CD4-positive, alpha-beta T cell treated with Interferon gamma for 1 hour (primary cell): ENCODE results near the gene SLC44A1.

ENCODE experiments used
- DNase-seq: peaks from one replicate; pipeline ENCODE4 v3.0.0-alpha.2; 2020

Gene SLC44A1

DNA sequence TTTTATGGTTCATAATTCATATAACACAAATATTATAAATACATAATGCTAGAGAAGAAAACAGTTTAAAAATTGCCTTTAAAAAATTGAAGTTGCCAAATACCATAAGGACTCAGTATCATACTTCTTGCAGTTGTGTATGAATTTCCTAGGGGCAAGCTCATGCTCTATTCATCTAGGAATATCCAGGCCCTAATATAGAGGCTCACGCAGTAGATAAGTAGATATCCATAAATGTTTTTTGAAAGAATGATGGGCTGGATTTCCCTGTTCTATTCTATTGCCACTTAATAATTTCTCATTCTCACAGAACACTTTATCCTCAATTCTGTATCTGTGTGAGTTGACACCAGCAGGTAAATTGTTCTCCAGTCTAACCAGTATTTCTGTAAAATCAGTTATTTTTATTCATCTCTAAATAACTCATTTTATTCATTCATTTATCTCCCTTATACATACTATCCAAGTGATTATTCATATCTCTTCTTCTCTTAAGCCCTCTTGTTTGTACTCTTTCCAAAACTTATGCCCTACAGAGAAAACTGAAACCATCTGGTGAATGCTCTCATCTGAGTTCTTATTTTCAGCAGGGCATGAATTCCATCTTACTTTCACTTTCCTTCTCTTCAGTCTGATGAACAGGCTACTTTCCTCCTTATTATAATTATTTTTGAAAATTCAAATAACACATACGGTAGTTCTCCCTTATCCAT, 97.1 kb downstream of the SLC44A1 start:
- no peak for DNase-seq

DNA sequence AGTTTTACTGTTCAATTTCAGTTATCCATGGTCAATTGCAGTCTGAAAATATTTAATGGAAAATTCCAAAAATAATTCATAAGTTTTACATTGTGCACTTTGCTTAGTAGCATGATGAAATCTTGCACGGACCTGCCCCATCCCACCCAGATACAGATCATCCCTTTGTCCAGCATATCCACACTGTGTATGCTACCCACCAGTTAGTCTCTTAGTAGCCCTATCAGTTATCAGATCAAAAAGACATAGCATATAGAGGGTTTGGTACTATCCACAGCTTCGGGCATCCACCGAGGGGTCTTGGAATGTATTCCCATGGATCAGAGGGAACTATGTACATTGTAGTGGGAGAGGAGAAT, 97.7 kb downstream of the SLC44A1 start:
- DNase-seq: no peak

DNA sequence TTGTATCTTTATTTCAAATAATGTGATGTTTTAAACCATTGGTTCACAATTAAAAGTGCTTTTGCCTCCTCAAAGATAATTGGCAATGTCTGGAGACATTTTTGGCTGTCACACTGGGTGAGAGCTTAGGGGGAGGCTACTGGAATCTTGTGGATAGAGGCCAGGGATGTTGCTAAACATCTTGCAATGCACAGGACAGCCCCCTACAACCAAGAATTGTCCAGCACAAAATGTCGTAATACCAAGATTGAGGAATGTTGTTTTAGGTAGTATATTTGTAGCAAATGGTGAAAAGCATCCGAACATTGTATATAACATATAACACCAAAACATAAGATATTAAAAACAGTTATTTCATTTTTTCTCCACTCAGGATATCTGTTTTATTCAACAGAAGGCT, 99.8 kb downstream of the SLC44A1 start:
- no peak for DNase-seq

DNA sequence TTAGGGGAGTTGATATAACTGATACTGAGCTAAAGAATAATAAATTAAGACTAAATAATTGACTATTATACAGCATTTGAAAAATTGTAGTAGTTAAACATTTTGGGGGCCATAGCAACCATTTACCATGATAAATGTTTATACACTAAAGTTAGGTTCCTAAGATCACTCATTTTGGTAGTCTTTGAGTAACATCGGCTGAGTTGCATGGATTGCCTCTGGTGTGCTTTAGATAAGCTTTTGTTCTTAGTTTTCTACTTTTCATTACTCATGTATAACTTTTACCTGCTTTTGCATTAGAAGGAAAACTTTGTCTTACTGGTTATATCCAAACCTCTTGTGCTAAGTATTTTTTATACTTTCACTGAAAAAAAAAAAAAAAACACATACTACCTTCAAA, 101.2 kb downstream of the SLC44A1 start:
- DNase-seq: no peak

DNA sequence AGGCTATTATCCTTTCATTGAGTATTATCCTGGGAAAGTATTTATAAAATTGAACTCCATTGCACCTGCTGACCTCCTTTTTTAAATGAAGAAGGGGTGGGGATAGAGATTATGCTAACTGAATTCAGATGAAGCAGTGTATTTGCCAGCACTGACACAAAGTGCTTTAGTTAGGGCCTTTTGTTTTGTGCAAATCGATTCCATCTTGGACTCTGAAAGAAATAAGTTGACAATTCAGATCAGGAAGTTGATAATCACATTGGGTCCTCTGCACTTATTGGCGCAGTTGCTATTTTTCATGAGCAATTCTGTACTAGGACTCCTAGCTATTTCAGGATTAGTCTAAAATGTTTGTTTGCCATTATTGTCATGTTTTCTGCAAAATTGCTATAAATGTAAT, 101.8 kb downstream of the SLC44A1 start:
- DNase-seq: no peak

DNA sequence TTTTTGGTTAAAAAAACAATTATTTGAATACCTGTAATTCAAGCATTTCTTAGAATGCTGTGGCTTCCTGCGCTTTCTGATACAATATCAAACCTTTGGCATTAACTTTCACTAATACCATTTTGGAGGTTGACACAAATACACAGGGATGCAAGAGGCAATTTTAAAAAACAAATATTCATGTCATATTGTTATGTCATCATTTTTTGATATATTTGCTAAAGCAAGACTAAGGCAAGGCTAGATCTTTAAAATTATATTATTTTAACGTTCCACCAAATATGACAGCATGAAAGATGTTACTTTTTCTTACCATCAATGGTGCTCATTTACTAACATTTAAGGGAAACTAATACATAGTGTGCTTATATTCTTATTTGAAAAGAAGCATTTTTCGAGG, 110.0 kb downstream of the SLC44A1 start:
- no peak for DNase-seq

DNA sequence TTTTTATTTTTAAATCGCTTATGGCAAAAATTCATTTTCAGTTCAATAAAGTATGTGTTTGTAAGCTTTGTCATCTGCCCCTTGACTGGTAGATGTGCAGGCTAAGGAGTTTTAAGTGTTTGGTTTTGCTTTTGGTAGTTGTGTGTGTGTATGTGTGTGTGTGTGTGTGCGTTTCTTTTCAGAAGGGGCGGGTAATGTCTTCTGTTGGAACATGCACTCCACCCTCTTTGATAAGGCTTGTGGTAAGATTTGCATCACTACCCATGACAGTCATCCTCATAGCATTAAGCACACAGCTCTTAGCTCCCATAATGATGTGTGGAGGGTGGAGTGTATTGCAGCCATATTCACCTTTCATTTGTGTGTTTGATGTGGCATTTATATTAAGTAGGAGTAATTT, 111.3 kb downstream of the SLC44A1 start:
- peak; percentile 4 for DNase-seq

DNA sequence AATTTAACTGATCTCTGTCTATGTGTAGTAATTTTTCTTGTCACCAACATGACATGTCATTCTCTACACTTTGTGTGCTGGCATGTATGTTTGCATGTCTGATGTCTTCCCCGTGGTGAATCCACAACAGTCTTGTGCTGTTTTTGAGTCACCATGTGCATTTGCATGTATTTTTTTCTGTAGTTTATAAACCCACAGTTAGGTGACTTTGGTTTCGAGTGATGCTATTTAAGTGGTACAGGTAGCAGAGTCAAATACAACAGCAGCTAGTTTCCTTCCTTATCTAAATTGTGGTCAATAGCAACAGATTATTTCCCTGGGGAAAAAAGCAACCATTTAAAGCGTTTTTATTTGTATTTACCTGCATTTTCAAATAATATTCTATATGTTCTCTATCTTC, 113.5 kb downstream of the SLC44A1 start:
- DNase-seq: no peak

DNA sequence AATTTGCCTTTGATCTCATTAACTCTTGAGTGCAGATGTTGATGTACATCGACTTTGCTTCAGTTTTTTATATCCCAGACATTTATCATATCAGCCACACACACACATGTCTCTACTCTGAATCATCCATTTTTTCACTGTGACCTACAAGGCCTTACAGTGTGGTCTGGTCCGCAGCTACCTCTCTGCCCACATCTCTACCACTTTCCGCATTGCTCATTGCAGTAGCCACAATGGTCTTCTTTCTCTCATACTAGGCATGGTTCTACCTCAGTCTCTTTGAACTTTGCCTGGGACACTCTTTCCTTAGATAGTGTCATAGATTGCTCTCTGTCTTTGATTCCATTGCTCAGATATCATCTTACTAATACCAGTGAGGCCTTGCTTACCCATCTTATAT, 115.4 kb downstream of the SLC44A1 start:
- DNase-seq: no peak

DNA sequence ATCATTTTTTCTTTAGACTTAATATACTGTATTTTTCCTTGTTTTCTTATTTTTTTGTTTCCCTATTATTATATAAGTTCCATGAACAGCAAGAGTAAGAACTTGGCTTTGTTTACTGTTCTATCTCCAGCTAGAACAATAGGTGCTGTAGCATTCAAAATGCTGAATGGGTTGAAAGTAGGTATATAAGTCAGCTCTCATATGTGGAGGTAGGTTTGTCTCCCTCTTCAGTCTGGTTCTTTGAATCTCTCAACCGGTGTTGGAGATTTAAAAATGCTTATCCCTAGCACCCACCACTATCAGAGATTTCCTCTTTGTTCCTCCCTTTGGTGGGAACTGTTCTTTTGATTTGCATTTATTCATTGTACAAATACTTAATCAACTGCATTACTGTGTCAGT, 115.9 kb downstream of the SLC44A1 start:
- DNase-seq: no peak

DNA sequence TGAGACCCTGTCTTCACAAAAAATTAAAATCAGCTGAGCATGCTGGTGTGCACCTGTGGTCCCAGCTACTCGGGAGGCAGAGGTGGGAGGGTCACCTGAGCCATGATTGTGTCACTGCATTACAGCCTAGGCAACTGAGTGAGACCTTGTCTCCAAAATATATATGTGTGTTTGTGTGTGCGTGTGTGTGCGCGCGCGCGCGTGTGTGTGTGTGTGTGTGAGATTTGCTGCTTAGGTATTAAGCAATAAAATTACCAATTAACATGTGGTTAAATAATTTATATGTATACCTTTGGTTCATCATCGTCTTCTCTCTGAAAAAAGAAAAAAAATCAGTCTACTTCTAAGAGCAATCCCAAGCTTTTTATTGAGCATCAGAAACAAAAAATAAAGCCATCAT, 117.4 kb downstream of the SLC44A1 start:
- no peak for DNase-seq

DNA sequence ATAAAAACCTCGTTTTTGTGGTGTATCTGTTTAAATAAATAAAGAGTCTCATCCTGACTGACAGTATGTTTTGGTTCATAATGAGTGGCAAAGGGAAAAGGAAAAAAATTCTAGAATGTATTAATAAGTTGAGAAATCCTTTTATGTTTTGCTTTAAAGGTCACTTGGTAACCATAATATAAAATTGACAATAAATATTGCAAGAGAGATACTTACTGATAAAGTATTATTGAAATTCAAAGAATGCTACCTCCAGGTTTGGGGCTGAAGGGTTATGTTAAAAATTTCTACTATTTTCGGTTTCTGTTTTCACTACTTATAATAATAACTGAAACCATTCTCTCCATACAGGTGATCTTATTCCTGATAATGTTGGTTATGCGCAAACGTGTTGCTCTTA, 118.0 kb downstream of the SLC44A1 start:
- DNase-seq: no peak

DNA sequence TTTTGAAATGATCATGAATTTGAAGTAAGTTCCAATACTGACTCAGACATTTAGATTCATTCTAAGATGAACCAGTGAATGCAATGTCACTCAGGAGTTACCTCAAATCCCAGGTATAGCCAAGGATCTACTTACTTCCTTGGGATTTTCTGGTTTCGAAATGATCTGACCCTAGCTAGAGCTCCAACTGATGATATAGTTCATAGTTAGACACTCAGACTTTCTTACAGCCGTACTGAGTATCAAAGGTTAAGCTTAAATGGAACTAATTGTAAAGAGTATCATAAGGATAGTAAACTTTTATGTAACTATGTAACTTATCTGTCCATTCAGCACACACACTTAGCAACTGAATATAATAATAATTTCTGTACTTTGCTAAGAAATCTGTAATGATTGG, 119.4 kb downstream of the SLC44A1 start:
- no peak for DNase-seq

DNA sequence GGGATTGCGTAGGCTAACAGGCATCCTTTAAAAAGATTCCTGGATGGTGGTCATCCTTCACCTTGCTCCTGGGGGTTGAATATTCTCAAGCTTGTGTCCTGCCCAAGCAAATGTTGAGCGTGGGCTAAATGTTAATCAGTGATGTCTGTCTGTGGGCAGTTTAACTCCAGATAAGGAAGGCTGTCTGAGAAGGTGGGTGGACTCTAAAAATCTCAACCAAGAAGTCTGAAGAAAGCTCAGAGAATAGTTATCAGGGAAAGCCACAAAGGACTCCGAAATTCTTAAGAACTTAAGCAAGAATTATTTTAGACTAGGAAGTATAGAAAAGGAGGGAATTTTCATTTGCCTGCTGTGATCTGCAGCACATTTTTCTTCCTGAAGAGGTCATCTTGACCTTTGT, 125.5 kb downstream of the SLC44A1 start:
- no peak for DNase-seq

DNA sequence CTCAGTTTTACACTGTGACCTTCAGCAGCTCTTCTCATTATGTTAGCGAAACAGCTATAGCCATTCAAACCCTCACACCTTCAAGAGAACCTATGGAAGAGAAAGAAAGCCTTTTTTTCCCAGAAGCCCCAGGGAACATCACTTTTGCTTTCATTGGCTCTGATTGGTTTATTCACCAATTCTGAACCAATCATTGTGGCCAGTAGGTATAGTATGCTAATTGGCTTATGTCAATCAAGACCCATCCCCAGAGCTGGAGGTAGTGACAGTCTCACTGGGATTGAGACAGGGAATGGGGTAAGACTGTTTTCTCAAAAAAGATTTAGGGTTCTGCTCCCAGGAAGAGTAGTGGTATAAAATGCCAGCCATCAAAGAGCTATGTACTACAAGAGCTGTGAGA, 129.3 kb downstream of the SLC44A1 start:
- DNase-seq: no peak

DNA sequence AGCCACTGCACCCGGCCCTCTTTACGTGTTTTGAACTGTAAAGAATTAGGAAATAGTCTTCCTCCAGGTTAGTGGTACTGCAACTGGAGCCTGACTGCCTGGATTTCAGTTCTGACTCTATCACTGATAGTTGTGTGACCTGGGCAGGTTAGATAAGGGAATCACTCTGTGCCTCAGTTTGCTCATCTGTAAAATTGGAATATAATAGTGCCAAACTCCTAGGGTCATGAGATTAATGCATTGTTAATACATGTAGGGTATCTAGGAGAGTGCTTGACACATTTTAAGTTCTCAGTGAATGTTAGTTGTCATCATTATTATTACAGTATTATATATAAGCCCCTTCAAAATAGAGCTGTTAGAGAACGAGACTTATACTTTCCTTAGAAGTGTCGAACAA, 130.9 kb downstream of the SLC44A1 start:
- no peak for DNase-seq

DNA sequence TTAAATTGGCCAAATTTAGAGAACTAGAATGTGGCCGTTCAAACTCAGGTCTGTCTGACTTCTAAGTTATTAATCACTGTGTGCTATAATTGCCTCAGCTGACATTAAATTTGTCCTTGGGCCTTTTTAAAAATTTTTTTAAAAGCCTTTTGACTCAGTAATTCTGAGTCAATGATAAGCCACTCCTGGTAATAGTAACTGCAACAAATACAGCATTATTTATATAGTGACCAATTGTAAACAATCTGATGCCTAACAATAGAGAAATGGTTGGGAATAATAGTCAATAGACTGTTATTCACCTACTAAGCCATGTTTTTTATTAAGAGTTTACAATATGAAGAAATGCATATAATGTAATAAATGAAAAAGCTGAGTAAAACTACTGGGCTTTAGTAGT, 132.4 kb downstream of the SLC44A1 start:
- no peak for DNase-seq

DNA sequence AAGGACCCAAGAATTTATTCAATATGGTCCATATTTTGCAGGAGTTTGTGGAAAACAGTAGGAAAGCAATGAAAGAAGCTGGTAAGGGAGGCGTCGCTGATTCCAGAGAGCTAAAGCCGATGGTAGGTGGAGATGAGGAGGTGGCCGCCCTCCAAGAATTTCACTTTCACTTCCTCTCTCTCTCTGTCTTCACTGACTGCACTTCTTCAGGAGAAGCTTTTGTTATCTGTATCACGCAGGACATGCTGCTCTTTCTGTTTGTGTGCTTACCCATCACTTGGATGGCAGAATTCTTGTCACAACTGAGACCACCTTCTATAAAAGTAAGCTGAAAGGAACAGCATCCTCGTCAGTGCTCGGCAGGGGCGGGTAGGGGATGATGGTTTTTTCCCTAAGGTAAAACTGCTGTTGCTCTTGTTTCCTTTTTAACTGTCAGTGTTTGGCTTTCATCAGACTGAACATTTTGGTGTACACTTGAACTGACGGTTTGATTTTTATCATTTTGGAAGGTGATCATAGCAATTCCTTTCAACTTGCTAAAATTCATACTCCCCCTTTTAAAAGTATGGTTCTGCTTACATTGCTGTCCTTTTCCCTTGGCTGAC, 141.0 kb downstream of the SLC44A1 start:
- DNase-seq: peak; percentile 7

DNA sequence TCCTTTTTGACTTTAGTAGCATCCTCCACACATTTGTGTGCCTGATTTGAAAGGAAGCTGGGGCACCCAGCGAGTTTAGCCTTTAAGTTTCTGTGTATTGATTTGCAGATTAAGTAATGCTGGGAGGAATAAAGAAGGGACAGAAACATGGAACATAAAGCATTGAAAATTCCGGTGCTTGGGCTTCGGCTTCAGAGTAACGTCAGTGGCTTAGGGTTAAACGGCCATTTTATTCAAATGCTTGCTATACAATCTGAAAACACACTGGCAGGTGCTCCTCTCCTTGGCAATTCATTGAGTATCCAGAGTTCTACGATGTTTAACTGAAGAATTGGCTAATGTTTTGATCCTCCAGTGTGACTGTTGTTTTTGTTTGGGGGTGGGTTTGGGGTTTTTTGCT, 145.3 kb downstream of the SLC44A1 start:
- no peak for DNase-seq

DNA sequence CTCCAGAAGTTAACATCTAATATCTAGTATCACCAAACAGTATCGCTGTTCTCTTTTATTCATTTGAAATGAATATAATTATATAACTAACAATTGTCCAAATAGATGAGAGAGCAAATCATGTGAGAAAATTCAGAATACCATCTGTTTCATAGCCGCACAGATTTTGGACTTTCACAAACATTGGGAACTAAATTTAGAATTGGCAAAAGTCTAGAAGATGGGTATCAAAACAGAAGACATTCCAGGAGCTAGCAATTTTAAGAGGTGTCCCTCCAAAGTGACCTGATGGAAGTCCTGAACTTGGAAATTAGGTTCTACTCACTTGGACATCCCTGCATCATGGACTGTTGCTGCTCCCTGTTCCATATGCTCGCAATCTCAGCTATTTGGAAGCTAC, 146.4 kb downstream of the SLC44A1 start:
- no peak for DNase-seq

DNA sequence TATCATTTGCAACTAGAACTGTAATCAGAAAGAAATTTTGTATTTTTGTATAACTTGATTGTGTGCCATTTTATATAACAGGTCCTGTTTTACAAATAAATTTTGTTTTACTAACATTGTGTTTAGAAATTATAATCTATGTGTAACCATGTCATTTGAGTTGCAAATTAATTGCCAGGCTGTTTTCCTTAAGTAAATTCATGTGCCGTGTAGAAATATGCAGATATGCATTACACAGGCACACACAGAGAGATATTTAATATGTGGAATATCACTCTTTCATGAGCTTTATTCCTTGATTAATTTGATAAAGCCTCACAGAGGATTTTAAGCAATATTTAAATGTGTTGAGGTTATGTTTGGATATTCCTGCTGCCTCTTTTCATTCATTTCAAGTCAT, 146.8 kb downstream of the SLC44A1 start:
- DNase-seq: no peak

DNA sequence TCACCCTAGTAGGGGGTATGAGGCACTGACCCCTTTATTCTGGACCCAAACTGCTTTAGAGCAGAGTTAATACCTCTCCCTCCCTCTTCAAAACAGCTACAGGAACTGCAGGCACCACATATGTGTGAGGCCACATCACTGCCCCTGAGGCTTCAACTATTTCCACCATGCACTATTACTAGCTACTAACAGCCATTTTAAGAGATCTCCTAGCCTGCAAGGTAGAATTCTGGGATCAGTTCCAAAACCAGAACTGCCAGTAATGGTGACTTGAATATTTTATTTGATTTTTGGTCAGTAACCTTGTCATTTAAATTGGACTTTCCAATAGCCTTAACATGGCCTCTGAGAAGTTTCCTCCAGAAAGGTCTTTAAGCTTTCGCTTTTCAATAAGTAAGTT, 148.1 kb downstream of the SLC44A1 start:
- DNase-seq: no peak

DNA sequence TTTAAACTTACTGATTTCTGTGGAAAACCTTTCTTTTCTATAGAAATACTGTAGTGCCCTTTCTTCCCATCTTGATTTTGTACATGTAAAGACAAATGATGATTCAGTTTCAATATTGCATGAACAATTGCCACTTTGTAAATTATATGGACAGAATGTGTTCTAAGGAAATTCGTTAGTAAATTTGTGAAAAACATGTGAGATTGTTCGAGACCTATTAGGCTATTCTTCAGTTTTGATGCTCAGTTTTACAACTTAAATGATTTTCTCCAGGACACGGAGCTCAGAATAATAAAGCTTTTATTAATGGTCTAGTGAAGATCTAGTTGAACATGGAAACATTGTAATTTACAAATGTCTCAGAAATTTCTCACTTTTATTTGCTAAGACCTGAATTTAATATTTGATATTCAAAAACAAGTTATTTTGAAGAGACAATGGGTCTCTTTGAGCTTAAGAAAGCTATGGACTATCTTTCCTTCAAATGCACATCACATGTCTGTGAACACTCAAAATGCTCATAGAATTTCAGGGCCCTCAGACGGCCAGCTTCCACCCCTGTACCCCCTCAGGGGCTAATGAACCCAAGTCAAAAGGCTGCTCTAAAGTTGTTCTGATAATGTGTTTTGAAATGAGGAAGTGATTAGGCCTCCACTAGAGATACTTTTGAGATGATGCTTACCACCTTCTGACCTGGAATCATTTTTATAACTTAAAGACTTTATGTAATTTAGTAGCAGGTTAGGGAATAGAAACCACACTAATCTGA, 149.3 kb downstream of the SLC44A1 start:
- DNase-seq: no peak

DNA sequence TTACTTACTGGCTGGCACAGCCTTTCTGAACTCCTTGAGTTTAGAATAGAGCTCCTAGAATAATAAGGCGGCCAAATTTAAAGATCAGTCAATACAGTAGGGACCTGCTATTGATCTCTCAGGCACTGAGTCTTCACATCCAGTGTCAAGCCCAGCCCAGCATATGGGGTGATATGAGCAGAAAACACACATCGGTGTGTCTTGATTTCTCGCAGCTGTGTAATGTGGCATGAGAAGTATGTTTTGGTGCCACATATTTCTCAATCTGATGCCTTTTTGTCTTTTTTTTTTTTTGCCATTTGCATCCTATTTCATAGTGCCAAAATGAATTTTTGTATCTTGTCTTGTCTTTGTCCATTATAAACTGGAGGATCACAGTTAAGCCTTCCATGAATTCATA, 152.0 kb downstream of the SLC44A1 start:
- DNase-seq: no peak

DNA sequence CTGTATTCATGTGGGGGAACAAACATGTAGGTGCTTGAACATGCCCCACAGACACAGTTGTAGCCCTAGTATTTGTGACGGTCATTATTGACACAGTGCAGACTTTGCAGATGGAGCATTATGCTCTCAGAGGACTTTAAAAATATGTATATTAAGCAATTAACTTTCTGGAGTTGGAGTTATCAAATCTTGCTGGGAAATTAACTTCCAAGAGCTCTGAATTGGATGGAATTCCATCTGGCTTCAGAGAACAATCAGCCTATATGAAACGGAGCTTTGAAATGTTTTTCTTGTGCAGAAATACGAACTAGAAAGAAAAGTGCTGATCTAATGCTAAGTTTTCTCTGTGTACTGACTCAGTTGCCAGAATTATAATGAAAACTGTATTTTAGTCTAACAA, 152.4 kb downstream of the SLC44A1 start:
- no peak for DNase-seq
